Neural progenitor cell (in vitro differentiated cells): Measurements from ENCODE around the gene MARK3. TPM values are rescaled to one million over a fixed set of nuclear protein-coding genes. Genes with fewer than 3 reads are reported as not detected.
A peak's percentile ranks its signal among the peaks of the same experiment; 100 is the strongest.

ENCODE experiments used
- DNase-seq: peaks from one replicate; pipeline ENCODE4 v3.0.0-alpha.2; 2016; ENCODE audit warnings: low spot score
- H2AFZ ChIP-seq: fragments of 200-600 bp; sonication (generic); replicated peaks from 2 replicates; pipeline ENCODE4 v1.6.1; 2016; ENCODE audit warnings: antibody characterized with exemption
- H3F3A ChIP-seq: fragments of 200-600 bp; sonication (generic); 2 replicates; pipeline ENCODE4 v1.6.1; 2016; ENCODE audit warnings: antibody characterized with exemption, low read depth
- H3K27ac ChIP-seq: fragments of 200-600 bp; sonication (generic); 2 replicates; pipeline ENCODE4 v1.5.1; 2016; ENCODE audit warnings: mild to moderate bottlenecking
- H3K27me3 ChIP-seq: fragments of 200-600 bp; sonication (generic); 2 replicates; pipeline ENCODE4 v1.6.1; 2016; ENCODE audit warnings: mild to moderate bottlenecking, moderate library complexity
- H3K36me3 ChIP-seq: fragments of 200-600 bp; sonication (generic); 2 replicates; pipeline ENCODE4 v1.5.1; 2016
- H3K4me1 ChIP-seq: fragments of 200-600 bp; sonication (generic); 2 replicates; pipeline ENCODE4 v1.6.1; 2016; ENCODE audit warnings: mixed run types
- H3K4me2 ChIP-seq: fragments of 200-600 bp; sonication (generic); 2 replicates; pipeline ENCODE4 v1.6.1; 2016
- H3K4me3 ChIP-seq: fragments of 200-600 bp; sonication (generic); 2 replicates; pipeline ENCODE4 v1.5.1; 2016
- H3K79me2 ChIP-seq: fragments of 200-600 bp; sonication (generic); 2 replicates; pipeline ENCODE4 v1.6.1; 2016; ENCODE audit warnings: low read depth
- H3K9ac ChIP-seq: fragments of 200-600 bp; sonication (generic); 2 replicates; pipeline ENCODE4 v1.6.1; 2016
- H3K9me3 ChIP-seq: fragments of 200-600 bp; sonication (generic); 2 replicates; pipeline ENCODE4 v1.5.1; 2016; ENCODE audit warnings: low read depth
- H4K20me1 ChIP-seq: fragments of 200-600 bp; sonication (generic); 2 replicates; pipeline ENCODE4 v1.6.1; 2016; ENCODE audit warnings: low read depth
- H3K27ac Mint-ChIP-seq: 3 replicates; pipeline ENCODE4 v1.8.0; 2021; ENCODE audit warnings: mixed read lengths
- H3K27me3 Mint-ChIP-seq: 2 replicates; pipeline ENCODE4 v1.8.0; 2022; ENCODE audit warnings: low read depth, mild to moderate bottlenecking, inconsistent platforms, moderate library complexity, mixed read lengths; ENCODE audit not compliant: insufficient read depth
- H3K36me3 Mint-ChIP-seq: 3 replicates; pipeline ENCODE4 v1.8.0; 2021; ENCODE audit warnings: mixed read lengths
- H3K4me1 Mint-ChIP-seq: 3 replicates; pipeline ENCODE4 v1.8.0; 2021; ENCODE audit warnings: mixed read lengths
- H3K4me3 Mint-ChIP-seq: 3 replicates; pipeline ENCODE4 v1.8.0; 2021; ENCODE audit warnings: mild to moderate bottlenecking, moderate library complexity, mixed read lengths
- H3K9me3 Mint-ChIP-seq: 3 replicates; pipeline ENCODE4 v1.8.0; 2020; ENCODE audit warnings: mixed read lengths
- EZH2 ChIP-seq: fragments of 200-600 bp; sonication (generic); IDR thresholded peaks from 2 replicates; pipeline ENCODE4 v1.6.1; 2017; ENCODE audit warnings: antibody characterized with exemption, mild to moderate bottlenecking, moderate library complexity
- EZH2phosphoT487 ChIP-seq: fragments of 200-600 bp; sonication (generic); IDR thresholded peaks from 2 replicates; pipeline ENCODE4 v1.6.1; 2017; ENCODE audit warnings: antibody characterized with exemption
- total RNA-seq: library from RNA; depleted of rRNA; stranded (reverse); fragments of >200 nt; gene quantifications from 2 replicates; pipeline ENCODE4 v1.2.3, GENCODE V29; 2015; ENCODE audit warnings: low replicate concordance
- TF ChIP-seq, protein P1 (sequence below): fragments of 200-600 bp; sonication (generic); IDR thresholded peaks from 2 replicates; pipeline ENCODE4 v1.5.1; 2017; ENCODE audit warnings: antibody characterized with exemption, mild to moderate bottlenecking

MARK3 gene
- total RNA-seq, 1 donor from 2014 or later, result 80.7 TPM

DNA sequence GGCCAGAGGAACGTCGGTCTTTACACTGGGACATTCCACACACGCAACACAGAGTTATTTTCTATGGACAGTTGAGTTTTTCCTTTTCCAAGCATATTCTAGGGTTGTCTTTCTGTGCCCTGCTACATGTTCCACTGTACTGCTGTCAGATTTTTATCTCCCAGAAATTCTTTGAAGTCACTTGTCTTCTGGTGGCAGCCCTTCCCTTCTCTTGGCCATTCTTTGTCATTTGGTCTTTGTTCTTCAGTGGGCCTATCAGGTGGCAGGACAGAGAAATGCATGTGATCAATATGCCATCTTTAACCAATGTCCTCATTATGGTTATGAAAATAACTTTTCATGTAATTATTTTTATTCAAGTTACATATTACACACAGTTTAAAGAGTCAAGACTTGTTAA, 36.3 kb downstream of the MARK3 start:
- Mint-ChIP-seq H3K27ac (no peak overlapping the region), H3K4me1 (peaks cover 26% of the 10 kb centered on the region), H3K9me3 (no peaks in the 10 kb centered on the region), H3K27me3 (peaks cover 8% of the 10 kb centered on the region), H3K4me3 (no peak overlapping the region), H3K36me3 (peaks cover 27% of the 10 kb centered on the region)
- peaks cover 21% of the 10 kb centered on the region for H3F3A ChIP-seq
- no peak overlapping the region for H2AFZ ChIP-seq
- H4K20me1 ChIP-seq, result peaks cover 41% of the 10 kb centered on the region
- H3K27me3 ChIP-seq, result no peaks in the 10 kb centered on the region
- no peak overlapping the region for H3K4me2 ChIP-seq
- peaks cover 74% of the 10 kb centered on the region for H3K79me2 ChIP-seq
- no peaks in the 10 kb centered on the region for H3K9me3 ChIP-seq
- no peak overlapping the region for H3K27ac ChIP-seq
- no peak for DNase-seq
- TF ChIP-seq, protein P1, sequence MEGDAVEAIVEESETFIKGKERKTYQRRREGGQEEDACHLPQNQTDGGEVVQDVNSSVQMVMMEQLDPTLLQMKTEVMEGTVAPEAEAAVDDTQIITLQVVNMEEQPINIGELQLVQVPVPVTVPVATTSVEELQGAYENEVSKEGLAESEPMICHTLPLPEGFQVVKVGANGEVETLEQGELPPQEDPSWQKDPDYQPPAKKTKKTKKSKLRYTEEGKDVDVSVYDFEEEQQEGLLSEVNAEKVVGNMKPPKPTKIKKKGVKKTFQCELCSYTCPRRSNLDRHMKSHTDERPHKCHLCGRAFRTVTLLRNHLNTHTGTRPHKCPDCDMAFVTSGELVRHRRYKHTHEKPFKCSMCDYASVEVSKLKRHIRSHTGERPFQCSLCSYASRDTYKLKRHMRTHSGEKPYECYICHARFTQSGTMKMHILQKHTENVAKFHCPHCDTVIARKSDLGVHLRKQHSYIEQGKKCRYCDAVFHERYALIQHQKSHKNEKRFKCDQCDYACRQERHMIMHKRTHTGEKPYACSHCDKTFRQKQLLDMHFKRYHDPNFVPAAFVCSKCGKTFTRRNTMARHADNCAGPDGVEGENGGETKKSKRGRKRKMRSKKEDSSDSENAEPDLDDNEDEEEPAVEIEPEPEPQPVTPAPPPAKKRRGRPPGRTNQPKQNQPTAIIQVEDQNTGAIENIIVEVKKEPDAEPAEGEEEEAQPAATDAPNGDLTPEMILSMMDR, result no peak
- TF ChIP-seq EZH2phosphoT487 (no peak), EZH2 (no peak)
- no peaks in the 10 kb centered on the region for H3K36me3 ChIP-seq
- no peak overlapping the region for H3K4me3 ChIP-seq
- H3K9ac ChIP-seq, result no peak overlapping the region
- peaks cover 23% of the 10 kb centered on the region for H3K4me1 ChIP-seq

DNA sequence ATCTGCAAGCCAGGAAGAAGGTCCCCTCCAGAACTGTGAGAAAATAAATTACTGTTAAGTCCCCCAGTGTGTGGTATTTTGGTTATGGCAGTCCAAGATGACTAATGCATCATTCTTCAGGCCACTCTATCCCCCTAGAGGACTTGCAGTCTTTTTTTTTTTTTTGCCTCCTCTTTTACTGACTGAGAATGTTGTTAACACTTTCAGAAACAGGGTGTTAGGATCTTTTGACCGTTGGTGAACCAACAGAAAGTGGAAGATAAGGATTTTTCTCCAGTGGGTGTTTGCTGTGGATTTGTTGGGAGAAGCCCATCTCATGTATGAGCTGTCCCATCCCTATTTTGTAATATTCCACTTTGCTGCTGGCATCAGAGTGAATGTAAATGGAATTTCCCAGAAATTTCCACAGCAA, 37.8 kb downstream of the MARK3 start:
- Histone ChIP-seq H4K20me1 (peaks cover 50% of the 10 kb centered on the region), H3F3A (peaks cover 8% of the 10 kb centered on the region), H3K79me2 (peaks cover 84% of the 10 kb centered on the region), H3K4me1 (peaks cover 17% of the 10 kb centered on the region), H3K27ac (no peak overlapping the region), H3K9me3 (no peaks in the 10 kb centered on the region), H3K4me2 (no peak overlapping the region), H3K36me3 (no peaks in the 10 kb centered on the region), H2AFZ (no peak overlapping the region), H3K4me3 (no peak overlapping the region), H3K27me3 (no peaks in the 10 kb centered on the region), H3K9ac (no peak overlapping the region)
- H3K9me3 Mint-ChIP-seq, result no peaks in the 10 kb centered on the region
- peaks cover 5% of the 10 kb centered on the region for H3K27me3 Mint-ChIP-seq
- TF ChIP-seq, protein P1, result no peak
- TF ChIP-seq EZH2 (no peak), EZH2phosphoT487 (no peak)
- H3K36me3 Mint-ChIP-seq, result peaks cover 21% of the 10 kb centered on the region
- H3K27ac Mint-ChIP-seq, result no peak overlapping the region
- H3K4me3 Mint-ChIP-seq, result no peak overlapping the region
- H3K4me1 Mint-ChIP-seq, result peaks cover 19% of the 10 kb centered on the region
- DNase-seq, result no peak

DNA sequence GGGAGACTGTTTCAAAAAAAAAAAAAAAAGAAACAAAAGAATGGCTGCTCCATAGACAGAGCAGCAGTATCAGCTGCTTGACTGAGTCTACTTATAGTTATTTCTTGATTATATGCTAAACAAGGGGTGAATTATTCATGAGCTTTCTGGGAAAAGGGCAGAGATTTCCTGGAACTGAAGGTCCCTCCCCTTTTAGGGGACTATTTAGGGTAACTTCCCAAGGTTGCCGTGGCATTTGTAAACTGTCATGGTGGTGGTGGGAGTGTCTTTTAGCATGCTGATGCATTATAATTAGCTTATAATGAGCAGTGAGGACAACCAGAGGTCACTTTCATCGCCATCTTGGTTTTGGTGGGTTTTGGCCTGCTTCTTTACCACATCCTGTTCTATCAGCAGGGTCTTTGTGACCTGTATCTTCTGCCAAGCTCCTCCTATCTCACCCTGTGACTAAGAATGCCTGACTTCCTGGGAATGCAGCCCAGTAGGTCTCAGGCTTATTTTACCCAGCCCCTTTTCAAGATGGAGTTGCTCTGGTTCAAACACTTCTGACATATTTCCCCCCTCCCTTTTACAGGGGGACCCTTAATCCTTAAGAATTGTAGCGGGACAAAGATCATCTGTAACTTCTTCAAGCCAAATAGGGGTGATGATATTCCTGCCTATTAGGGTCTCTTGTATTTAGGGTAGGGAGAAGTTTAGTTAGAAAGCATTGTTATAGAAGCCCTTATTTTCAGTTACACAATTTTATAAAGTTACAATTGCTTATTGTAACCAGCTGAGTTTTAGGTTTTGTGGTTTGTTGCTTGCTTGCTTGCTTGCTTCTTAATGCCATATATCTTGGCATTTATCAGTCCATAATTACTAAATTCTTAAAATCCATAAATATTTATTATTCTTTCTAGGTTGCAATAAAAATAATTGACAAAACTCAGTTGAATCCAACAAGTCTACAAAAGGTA, 42.5 kb downstream of the MARK3 start:
- peaks cover 84% of the 10 kb centered on the region for H3K79me2 ChIP-seq
- H3K27me3 ChIP-seq, result no peaks in the 10 kb centered on the region
- H3K36me3 ChIP-seq, result no peaks in the 10 kb centered on the region
- no peak overlapping the region for H3K4me3 ChIP-seq
- H3K4me2 ChIP-seq, result no peak overlapping the region
- H3K27me3 Mint-ChIP-seq, result peaks cover 5% of the 10 kb centered on the region
- H3K9me3 Mint-ChIP-seq, result no peaks in the 10 kb centered on the region
- H2AFZ ChIP-seq, result no peak overlapping the region
- H3K4me1 Mint-ChIP-seq, result peaks cover 13% of the 10 kb centered on the region
- no peak overlapping the region for H3K27ac ChIP-seq
- H3K4me1 ChIP-seq, result peaks cover 12% of the 10 kb centered on the region
- no peak overlapping the region for H3K27ac Mint-ChIP-seq
- peaks cover 8% of the 10 kb centered on the region for H3F3A ChIP-seq
- TF ChIP-seq EZH2phosphoT487 (no peak), EZH2 (no peak)
- TF ChIP-seq, protein P1, result no peak
- no peak overlapping the region for H3K4me3 Mint-ChIP-seq
- peaks cover 11% of the 10 kb centered on the region for H3K36me3 Mint-ChIP-seq
- DNase-seq, result peak; percentile 8
- H4K20me1 ChIP-seq, result peaks cover 34% of the 10 kb centered on the region
- no peaks in the 10 kb centered on the region for H3K9me3 ChIP-seq
- H3K9ac ChIP-seq, result no peak overlapping the region
